Inflammatory macrophage (primary cell): ENCODE data around the gene MORN4.
"Not testable (repeated sequence)": the region's sequence is repeated elsewhere in the genome, so short reads cannot be mapped to it uniquely, and the experiment has no call there.

ENCODE experiments used
- DNase-seq, 2 donors: peaks; one replicate each; pipeline ENCODE4 v3.0.0-alpha.2; 2020 to 2022

MORN4 gene

DNA sequence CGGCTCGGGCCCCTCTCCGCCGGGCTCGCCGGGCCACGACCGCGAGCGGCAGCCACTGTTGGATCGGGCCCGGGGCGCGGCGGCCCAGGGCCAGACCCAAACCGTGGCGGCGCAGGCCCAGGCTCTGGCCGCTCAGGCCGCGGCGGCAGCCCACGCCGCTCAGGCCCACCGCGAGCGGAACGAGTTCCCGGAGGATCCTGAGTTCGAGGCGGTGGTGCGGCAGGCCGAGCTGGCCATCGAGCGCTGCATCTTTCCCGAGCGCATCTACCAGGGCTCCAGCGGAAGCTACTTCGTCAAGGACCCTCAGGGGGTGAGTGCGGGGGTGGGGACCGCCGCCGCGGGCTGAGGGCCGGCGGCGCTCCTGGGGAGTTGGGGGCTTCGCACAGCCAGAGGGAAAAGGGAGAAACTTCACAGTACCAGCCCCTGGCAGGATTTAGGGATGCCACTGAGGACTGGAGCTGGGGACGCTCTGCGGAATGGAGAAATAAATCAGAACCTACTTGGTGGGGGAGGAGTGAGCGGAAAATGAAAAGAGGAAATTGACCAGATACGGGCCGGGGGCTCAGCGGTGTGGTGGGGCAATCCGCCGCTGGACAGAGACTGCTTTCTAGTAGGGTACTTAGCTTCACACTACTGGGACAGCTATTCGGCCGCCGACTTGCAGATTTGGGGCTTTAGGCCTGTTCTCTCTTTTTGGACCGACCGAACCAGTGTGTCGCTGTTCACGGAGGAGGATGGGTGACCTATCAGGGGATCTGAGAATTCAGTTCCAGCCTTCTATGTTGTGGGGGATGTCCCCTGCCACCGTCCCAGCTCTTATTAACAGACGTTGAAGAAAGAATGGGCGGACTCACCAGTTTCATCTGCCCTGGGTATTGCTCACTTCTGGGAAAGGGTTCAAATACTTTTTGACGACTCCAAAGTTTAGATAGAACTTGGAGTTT is 7.8 kb upstream of the MORN4 start:
- DNase-seq = peak; percentile 67 to 70

DNA sequence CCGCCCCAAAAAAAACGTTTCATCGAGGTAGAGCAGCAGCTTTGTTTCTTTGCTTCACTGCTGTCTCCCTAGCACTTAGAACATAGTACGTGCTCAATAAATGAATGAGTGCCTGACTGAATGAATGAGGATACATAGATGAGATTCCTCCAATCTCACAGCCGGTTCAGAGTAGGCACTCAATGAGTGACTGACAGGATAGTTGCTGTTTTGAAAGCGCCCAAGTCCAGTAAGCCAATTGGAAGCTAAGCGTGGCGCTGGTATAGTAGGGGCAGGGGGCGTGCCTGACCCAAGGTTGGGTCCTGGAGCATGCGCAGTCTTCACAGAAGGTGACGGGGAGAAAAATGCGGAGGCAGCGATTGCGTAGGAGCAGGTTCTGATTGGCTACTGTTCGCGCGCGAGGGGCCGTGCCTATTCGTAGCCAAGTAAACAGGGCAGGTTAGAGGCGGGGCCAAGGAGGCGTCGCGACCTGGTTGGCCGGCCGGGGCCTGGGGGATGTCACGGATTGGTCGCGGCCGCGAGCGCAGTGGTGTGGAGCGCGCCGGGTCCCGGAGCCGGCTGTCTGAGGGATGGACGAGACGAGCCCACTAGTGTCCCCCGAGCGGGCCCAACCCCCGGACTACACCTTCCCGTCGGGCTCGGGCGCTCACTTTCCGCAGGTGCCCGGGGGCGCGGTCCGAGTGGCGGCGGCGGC is 7.0 kb upstream of the MORN4 start, which contains the start of gene PI4K2A:
Gene PI4K2A (plus strand): TSS at position 498 of the 694 bp plus-strand sequence. CDS start 72 bp downstream, at position 570.
- DNase-seq = peak; percentile 100

DNA sequence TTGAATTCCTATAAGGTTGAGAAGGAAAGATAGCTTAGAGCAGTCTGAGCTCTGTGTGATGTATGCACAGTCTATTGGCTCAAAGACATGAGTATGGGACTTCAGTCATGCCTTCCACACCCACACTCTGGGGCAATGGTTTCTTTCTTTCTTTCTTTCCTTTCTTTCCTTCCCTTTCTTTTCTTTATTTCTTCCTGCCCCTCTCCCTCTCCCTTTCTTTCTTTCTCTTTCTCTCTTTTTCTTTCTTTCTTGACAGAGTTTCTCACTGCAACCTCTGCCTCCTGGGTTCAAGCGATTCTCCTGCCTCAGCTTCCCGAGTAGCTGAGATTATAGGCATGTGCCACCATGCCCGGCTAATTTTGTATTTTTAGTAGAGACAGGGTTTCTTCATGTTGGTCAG is 5.8 kb upstream of the MORN4 start:
- not testable (repeated sequence) for DNase-seq

DNA sequence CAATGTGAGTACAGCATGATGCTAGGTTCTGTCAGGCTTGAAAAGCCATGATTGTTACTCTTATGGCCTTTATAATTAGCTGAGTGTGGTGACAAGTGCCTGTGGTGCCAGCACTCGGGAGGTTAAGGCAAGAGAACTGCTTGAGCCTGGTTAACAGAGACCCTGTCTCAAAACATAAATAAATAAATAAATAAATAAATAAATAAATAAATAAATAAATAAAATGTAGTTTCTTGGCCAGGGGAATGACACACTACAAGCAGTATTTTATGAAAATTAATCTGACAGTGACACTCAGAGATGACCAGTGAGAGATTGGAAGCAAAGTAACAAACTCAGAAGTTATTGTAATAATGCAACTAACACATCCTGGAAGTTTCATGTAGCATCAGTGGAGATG is 2.3 kb upstream of the MORN4 start:
- DNase-seq = no peak

DNA sequence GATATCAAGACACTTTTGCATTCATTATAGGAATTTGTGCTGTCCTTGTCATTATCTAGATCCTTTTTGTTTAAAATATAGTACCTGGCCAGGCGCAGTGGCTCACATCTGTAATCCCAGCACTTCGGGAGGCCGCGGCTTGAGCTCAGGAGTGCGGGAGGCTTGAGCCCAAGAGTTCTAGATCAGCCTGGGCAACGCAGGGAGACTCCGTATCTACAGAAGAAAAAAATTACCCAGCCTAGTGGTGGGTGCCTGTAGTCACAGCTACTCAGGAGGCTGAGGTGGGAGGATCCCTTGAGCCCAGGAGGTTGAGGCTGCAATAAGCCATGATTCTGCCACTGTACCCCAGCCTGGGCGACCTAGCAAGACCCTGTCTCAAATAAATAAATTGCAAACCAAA is 621 bp upstream of the MORN4 start:
- peak in 1 of 2 donors; percentile 37 for DNase-seq

DNA sequence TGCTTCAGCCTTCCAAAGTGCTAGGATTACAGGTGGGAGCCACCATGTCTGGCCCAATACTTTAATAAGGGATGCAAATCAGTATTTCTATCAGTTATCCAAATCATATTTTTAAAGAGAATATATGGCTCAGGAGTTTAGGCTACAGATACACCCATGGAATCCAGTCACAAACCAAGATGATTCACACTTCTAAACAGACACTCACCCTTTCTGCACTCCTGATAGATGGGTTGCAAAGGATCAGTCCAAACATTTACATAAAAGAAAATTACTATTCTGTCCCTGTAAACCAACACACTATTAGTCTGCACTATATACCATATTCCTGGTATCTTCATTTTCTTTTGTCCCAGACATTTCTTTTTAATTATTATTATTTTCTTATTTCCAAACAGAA is 2.2 kb downstream of the MORN4 start:
- DNase-seq = no peak

DNA sequence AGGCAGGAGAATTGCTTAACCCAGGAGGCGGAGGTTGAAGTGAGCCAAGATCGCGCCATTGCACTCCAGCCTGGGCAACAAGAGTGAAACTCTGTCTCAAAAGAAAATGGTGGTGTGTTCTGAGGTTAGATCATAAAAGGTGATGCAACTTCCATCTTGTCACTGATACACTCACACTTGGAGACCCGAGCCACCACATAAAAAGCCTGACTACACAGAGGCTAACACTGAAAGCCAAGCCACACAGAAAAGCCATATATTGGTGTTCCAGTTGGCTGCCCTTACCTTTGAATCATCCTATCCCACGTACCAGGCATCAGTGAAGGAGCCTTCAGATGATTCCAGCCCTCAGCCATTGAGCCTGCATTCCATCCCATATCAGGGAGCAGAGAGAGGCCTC is 4.0 kb downstream of the MORN4 start:
- no peak for DNase-seq

DNA sequence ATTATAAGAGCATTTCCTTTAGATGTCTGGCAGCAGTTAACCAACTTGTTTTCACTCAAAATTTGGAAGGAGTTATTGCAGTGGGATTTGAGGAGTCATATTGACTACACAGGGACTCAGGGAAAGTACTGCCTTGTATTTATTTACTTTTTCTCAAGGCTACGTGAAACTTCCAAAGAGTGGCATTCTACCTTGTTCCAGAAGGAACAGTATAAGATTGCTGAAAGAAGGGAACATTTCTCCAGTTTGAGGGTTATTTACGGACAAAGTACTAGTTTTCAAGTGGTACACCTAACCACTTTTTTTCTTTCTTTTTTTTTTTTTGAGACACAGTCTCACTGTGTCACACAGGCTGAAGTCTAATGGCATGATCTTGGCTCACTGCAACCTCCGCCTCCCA is 5.1 kb downstream of the MORN4 start:
- no peak for DNase-seq

DNA sequence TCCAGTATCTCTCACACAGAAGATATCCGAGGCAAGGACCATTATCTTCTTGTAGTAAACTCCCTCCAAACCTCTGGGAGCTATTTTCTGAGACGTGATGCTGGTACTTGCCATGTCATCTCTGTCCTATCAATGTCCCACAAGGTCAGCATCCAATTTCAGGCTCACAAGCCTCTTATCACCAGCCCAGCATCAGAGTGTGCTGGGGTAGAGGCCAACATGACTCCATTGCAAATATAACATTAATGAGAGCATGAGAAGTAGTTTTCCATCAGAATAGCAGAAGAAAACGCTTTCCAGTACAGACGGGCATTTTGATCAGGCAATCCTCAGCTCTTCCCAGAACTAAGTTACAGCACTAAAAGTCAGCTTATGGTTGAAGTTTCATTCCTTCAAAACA is 5.6 kb downstream of the MORN4 start:
- DNase-seq = no peak

DNA sequence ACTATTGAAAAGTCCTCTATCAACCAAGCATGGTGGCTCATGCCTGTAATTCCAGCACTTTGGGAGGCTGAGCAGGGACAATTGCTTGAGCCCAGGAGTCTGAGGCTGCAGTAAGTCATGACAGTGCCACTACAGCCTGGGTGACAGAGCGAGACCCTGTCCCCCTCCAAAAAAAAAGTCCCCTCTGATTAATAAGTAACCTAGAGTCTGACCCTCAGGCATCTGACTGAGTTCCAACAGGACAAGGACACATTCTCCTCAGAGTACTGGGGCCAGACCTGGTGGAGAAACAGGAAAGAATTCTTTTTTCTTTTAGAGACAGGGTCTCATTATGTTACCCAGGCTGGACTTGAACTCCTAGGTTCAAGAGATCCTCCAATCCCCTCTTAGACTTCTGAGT is 10.0 kb downstream of the MORN4 start:
- no peak for DNase-seq

DNA sequence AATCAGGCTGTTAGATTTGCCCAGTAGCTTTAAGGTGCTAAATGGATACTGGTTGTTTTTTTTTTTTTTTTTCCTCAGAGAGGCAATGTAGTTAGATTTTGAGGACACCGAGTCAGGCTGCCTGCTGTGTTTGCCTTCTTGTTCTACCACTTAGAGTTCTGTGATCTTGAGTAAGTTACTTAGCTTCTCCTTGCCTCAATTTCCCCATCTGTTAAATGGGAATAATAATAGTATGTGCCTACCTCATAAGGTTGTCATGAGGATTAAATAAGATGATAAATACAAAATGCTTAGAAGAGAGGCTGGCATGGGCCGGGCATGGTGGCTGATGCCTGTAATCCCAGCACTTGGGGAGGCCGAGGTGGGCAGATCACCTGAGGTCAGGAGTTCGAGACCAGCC is 14.6 kb downstream of the MORN4 start:
- no peak for DNase-seq

DNA sequence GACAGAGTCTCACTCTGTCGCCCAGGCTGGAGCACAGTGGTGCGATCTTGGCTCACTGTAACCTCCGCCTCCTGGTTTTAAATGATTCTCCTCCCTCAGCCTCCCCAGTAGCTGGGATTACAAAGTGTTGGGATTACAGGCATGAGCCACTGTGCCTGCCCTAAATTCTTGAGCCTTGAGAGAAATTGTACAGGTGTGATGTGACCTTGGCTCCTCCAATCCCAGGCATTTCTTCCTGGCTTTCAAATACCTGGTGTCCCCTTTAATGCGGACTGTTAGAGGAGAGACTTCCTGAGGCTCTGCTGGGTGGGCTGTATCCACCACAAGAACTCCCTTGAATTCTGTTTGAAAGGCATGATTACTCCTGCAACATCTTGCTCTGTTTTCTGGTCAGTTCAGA is 15.0 kb downstream of the MORN4 start:
- no peak for DNase-seq

DNA sequence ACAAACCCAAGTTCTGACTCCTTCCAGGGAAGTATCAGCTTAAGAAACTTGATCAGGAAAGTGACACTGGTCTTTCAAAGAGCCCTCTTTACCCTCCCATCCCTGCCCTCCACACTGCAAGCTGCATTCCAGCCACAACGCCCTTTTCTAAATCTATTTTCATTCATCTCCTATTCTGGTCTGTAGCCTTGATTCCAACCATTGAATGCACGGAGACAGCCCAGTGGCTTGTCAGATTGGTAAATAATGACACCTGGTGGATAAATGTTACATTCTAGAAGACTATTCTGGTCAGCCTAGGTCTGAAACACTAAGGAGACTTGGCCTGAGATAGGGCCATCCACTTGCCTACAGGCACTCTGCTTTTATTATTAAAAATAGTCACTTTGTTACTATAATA is 20.9 kb downstream of the MORN4 start:
- peak; percentile 13 to 30 for DNase-seq

DNA sequence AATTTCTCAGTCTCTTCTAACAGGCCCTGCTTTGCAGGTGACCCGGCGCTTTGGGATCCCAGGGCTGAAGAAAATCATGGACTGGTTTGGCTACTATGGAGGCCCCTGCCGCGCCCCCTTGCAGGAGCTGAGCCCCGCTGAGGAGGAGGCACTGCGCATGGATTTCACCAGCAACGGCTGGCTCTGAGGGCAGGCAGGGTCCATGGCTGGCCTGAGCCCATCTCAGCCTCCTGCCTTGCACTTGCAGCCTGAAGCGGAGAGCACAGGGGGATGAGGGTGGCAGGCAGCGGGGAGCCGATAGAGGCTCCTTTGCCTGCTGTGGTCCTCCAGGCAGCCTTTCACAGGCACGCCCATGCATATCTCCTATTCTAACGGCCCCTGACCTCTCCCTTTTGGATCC is 21.8 kb downstream of the MORN4 start:
- no peak for DNase-seq

DNA sequence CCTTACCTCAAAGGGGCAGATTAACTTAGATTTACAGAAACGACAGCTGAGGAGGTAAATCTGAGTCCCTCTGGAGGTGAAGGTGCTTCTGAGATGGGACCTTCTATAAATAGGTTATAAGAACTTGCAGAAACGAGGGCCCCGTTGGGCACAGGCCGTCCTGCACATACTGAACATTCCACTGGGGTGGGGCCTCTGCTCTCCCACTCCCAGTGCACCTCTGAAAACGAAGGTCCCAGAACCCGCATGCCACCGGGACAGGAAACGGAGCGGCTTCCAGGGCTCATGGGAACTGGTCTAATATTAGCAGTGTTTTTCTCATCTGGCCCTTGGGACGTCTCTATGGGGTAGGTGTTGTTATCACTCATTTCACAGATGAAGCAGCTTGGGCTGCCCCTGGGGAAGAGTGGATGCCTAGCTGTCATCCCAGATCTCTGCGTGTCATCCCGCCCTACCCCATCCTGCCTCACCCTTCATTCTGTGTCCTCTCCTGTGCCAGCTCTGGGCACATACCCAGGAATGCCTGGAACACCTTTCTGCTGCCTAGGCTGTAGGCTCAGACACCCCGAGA is 24.2 kb downstream of the MORN4 start:
- DNase-seq = no peak

DNA sequence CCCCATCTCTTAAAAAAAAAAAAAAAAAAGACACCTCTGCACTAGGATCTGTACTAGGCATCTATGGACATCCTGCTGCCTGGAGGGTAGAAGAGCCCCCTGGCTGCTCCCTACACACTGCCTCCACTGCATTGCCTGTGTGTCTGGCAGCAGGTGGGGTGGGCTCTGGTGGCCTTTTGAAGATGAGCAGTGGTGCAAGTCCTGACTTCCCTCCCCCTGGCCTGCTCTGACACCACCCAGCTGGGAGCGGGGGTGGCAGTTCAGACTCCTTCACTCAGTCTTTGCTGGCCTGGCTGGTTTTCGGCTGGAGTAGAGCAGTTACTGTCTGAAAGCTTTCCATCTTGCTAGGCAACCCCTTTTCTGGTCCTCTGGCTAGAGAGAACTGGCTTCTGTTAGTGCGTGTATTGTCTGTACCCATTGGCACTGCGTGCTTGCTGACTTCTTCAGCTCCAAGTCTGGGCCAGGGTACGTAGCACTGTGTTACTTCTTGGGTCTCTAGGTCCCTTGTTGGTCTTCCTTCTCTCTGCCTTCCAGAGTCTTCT is 26.1 kb downstream of the MORN4 start:
- DNase-seq = no peak

DNA sequence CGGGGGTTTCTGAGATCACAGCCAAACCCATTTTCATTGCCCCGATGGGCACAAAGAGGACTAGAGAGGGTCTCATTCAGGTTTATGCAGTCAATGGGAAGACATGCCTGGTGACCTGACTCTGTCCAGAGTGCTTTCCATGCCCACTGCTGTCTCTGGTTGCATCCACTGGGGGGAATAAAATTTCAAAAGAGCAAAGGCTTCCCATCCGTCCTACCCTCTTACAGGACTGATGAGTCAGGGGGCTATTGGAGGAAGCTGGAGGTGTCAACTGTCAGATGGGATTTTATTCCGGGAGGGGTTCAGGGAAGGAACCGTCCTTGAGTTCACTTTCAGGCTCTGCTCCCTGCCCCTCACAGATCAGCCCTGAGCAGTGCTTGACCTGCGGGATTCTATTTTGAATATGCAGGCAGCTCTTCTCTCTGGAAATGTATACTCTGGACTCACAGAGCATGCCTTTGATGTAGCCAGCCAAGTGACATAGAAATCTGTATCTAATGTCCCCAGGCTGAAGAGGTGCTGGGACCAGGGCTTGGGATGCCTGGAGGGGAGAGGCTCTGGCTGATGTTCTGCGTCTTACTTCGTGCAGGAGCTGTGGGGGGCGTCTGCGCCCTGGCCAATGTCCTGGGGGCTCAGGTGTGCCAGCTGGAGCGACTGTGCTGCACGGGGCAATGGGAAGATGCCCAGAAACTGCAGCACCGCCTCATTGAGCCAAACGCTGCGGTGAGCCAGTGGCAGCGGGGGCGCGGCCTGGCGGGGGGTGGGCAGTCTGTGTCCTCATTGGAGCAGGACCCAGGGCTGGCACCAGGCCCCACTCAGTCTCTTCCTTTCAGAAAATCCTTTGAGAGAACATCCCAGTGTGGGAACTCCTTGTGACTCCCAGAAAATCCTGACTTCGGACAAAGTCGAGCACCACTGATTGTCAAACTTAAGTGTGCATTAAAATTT is 31.8 kb downstream of the MORN4 start:
- no peak for DNase-seq

DNA sequence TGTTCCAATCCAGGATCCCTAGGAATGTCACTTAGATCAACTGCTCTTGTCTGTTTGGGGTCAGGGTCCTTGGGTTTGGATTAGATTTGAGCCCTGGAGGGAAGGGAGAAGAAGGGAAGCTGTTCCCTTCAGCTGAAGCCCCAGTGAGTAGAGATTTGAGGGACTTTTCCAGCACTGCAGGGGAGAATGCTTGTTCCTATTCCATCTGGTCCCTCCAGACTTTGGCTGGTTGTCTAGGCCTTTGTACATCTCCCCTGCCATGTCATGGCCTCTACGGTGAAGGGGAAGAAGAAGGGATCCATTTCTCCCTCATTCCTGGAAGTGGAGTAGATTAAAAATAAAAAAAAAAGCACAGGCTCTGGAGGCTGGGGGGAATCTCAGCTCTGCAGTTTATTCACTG is 32.7 kb downstream of the MORN4 start:
- DNase-seq = no peak

DNA sequence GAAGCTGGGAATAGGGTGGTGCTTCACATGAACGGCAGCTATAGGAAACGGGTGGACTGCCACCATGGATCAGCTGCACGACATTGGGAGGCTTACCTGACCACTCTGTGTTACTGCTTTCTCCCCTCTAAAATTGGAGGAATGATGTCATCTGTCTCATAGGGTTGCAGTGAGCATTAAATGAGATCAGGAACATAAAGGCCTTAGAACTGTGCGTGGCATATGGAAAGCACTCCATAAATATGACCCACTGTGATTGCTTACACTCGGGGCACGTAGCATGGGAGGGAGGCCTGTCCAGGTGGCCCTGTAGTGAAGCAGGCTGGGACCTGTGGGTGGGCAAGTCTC is 34.1 kb downstream of the MORN4 start:
- no peak for DNase-seq

DNA sequence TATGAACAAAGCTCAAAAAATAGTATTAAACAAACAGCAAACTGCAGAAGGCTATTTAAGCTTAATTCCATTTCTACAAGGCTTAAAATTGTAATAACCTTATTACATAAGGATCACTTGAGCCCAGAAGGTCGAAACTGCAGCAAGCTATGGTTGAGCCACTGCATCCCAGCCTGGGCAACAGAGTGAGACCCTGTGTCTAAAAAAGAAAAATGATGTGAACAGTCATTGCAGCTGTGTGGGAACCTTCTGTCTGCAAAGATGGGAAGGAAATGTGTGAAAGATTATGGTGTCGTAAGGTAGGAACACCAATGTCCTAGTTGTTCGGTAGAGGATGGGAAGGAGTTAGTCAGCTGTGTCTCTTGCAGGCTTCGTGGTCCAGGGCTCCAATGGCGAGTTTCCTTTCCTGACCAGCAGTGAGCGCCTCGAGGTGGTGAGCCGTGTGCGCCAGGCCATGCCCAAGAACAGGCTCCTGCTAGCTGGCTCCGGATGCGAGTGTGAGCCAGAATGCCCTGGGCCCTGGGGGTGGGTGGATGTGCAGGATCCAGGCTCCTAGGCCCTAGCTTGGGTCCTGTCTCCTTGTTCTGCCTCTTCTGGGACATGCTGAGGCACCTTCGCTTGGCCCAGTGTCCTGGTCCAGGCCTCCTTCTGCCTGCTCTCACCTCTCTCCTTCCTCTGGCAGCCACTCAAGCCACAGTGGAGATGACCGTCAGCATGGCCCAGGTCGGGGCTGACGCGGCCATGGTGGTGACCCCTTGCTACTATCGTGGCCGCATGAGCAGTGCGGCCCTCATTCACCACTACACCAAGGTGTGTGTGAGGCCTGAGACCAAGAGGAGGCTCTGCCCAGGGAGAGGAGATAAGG is 34.7 kb downstream of the MORN4 start:
- DNase-seq = no peak

DNA sequence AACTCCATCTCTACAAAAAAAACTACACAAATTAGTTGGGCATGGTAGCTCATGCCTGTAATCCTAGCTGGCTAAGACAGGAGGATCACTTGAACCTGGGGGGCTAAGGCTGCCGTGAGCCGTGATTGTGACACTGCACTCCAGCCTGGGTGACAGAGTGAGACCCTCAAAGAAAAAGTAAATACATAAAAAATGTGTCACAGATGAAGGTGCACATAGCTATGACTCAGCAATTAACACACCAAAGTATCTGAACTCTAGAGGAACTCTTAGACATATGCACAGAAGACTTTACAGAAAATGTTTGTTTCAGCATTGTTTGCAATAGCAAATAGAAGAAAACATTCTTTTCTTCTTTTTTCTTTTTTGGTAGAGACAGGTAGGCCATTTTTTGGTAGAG is 35.5 kb downstream of the MORN4 start:
- DNase-seq = no peak
